Gastroesophageal sphincter (tissue), 4 donors: ENCODE data around the gene CPN2. TPM values are rescaled to one million over a fixed set of nuclear protein-coding genes. Genes with fewer than 3 reads are reported as not detected.

Source experiments
- ATAC-seq: fragments of 150-250 bp; one replicate; pipeline ENCODE4 v1.9.1; 2016; ENCODE audit warnings: mild to moderate bottlenecking, moderate library complexity
- H3K27ac ChIP-seq, 4 donors: fragments of 200-600 bp; sonication (generic) in 3 of 4; 1 replicate in 3 of 4; 2 replicates in 1 of 4; pipeline ENCODE4 v1.5.1; 2016 to 2019
- H3K27me3 ChIP-seq: fragments of 200-600 bp; sonication (generic); one replicate; pipeline ENCODE4 v1.5.1; 2019
- H3K36me3 ChIP-seq, 2 donors: fragments of 200-600 bp; sonication (generic); one replicate each; pipeline ENCODE4 v1.5.1; 2019; ENCODE audit warnings: control low read depth in 1 of 2
- H3K4me1 ChIP-seq, 3 donors: fragments of 200-600 bp; sonication (generic); 1 replicate in 2 of 3; 2 replicates in 1 of 3; pipeline ENCODE4 v1.5.1; 2016 to 2019; ENCODE audit warnings: control low read depth in 2 of 3
- H3K4me3 ChIP-seq, 2 donors: fragments of 200-600 bp; sonication (generic); one replicate each; pipeline ENCODE4 v1.5.1; 2019; ENCODE audit warnings: mild to moderate bottlenecking in 1 of 2, moderate library complexity in 1 of 2
- H3K9me3 ChIP-seq, 3 donors: fragments of 200-600 bp; sonication (generic); one replicate each; pipeline ENCODE4 v1.5.1; 2017 to 2019; ENCODE audit warnings: control low read depth in 2 of 3
- EP300 ChIP-seq: sonication (generic); formaldehyde crosslinking; IDR thresholded peaks from one replicate; pipeline ENCODE4 v1.6.1; 2017; ENCODE audit warnings: antibody characterized with exemption, mild to moderate bottlenecking
- POLR2A ChIP-seq, 2 donors: fragments of 450-650 bp; IDR thresholded peaks; one replicate each; pipeline ENCODE4 v1.6.1; 2017; ENCODE audit warnings: antibody characterized with exemption in 2 of 2, mild to moderate bottlenecking in 2 of 2, moderate library complexity in 1 of 2
- POLR2AphosphoS5 ChIP-seq: sonication (generic); formaldehyde crosslinking; IDR thresholded peaks from one replicate; pipeline ENCODE4 v1.6.1; 2017; ENCODE audit warnings: antibody characterized with exemption
- WGBS, 2 donors: methylation state at CpG; one replicate each; pipeline ENCODE4 v1.1.5; 2018; ENCODE audit warnings: low coverage in 1 of 2; 5-methylcytosine and 5-hydroxymethylcytosine counted together
- total RNA-seq, 4 donors: library from RNA; depleted of rRNA; stranded (reverse); fragments of >200 nt; gene quantifications; one replicate each; pipeline ENCODE4 v1.1.0, GENCODE V29; 2016
- TF ChIP-seq, protein P1 (sequence below), 4 experiments: fragments of 200-600 bp in 2 of 4; fragments of 450-650 bp in 2 of 4; sonication (generic) in 1 of 4; IDR thresholded peaks; one replicate each; pipeline ENCODE4 v1.5.1; 2017 to 2019; ENCODE audit warnings: antibody characterized with exemption in 4 of 4, mild to moderate bottlenecking in 2 of 4, moderate library complexity in 2 of 4

The CPN2 gene
- total RNA-seq, 4 donors from 2014 or later = not detected

DNA sequence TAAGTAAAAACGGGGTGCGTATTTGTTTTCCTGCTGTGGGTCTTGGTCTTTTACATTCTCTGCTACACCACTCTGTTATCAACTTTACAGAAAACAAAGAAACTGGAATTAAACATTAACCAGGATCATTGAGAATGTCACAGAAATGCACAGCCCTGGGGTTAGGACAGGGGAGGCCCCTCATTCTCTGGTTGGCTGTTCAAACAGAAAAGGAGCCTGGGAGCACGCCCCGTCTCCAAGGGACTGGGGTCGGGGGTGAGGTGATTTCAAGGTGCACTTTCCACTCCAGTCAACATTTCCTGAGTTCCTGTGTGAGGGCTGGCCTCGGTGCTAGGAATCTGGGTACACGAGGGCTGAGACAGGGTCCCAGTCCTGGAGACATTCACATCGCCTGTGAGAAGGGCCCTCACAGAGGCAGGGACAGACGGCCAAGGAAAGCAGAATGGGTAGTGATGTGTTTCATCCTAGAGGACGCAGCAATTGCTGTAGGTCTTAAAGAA, 30.3 kb downstream of the CPN2 start:
- WGBS, 2 donors = 85 to 90% methylated on average over 2 to 9 of the region's 10 CpGs
- Histone ChIP-seq H3K9me3 (peaks cover 0 to 19% (median 0%) of the 10 kb centered on the region in 3 donors), H3K36me3 (no peaks in the 10 kb centered on the region), H3K27ac (no peak overlapping the region), H3K27me3 (peaks cover 7% of the 10 kb centered on the region), H3K4me3 (no peak overlapping the region), H3K4me1 (peaks cover 0 to 34% (median 11%) of the 10 kb centered on the region in 3 donors)
- no peak for TF ChIP-seq EP300
- no peak for ATAC-seq

DNA sequence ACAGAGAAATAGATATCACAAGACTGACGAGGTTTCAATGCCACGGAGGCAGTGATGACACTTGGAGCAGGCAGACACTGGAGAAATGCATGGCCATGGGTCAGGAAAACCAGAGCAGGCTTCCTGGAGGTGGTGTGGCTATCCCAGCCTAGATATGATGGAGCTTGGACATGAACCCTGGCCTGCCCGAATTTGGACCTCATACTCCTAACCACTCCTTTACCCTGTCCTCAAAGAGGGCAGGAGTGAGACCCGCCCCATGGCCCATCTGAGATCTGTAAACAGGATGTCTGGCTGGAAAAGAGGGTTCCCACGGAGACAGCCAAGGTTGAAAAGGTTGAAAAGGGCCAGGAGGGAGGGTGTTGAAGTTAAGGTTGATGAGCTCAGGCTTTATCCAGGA, 31.0 kb downstream of the CPN2 start:
- no peak overlapping the region for H3K27ac ChIP-seq
- peaks cover 0 to 41% (median 17%) of the 10 kb centered on the region in 3 donors for H3K4me1 ChIP-seq
- TF ChIP-seq POLR2AphosphoS5 (no peak), POLR2A (IDR thresholded peaks at IDR 0.05) (no peak), EP300 (no peak)
- TF ChIP-seq, protein P1, sequence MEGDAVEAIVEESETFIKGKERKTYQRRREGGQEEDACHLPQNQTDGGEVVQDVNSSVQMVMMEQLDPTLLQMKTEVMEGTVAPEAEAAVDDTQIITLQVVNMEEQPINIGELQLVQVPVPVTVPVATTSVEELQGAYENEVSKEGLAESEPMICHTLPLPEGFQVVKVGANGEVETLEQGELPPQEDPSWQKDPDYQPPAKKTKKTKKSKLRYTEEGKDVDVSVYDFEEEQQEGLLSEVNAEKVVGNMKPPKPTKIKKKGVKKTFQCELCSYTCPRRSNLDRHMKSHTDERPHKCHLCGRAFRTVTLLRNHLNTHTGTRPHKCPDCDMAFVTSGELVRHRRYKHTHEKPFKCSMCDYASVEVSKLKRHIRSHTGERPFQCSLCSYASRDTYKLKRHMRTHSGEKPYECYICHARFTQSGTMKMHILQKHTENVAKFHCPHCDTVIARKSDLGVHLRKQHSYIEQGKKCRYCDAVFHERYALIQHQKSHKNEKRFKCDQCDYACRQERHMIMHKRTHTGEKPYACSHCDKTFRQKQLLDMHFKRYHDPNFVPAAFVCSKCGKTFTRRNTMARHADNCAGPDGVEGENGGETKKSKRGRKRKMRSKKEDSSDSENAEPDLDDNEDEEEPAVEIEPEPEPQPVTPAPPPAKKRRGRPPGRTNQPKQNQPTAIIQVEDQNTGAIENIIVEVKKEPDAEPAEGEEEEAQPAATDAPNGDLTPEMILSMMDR (IDR thresholded peaks at IDR 0.05) = no peak
- H3K4me3 ChIP-seq = no peak overlapping the region
- 72 to 80% methylated on average over 1 to 5 of the region's 5 CpGs for WGBS, 2 donors
- H3K27me3 ChIP-seq = peaks cover 4% of the 10 kb centered on the region
- no peak for ATAC-seq
- H3K9me3 ChIP-seq = peaks cover 0 to 19% (median 0%) of the 10 kb centered on the region in 3 donors
- no peaks in the 10 kb centered on the region for H3K36me3 ChIP-seq

GRCh38 chr3:194318511-194319161, 32.5 kb downstream of the CPN2 start:
- no peak for ATAC-seq
- Histone ChIP-seq H3K27ac (no peak overlapping the region), H3K36me3 (no peaks in the 10 kb centered on the region), H3K9me3 (peaks cover 0 to 19% (median 0%) of the 10 kb centered on the region in 3 donors), H3K4me1 (peaks cover 0 to 45% (median 17%) of the 10 kb centered on the region in 3 donors), H3K27me3 (peaks cover 4% of the 10 kb centered on the region), H3K4me3 (no peak overlapping the region)
- no peak for TF ChIP-seq EP300
- TF ChIP-seq POLR2AphosphoS5 = no peak
- TF ChIP-seq, protein P1 (IDR thresholded peaks at IDR 0.05) = no peak
- no peak for TF ChIP-seq POLR2A (IDR thresholded peaks at IDR 0.05)
- WGBS, 2 donors = 81 to 94% methylated on average over 2 to 3 of the region's 3 CpGs

DNA sequence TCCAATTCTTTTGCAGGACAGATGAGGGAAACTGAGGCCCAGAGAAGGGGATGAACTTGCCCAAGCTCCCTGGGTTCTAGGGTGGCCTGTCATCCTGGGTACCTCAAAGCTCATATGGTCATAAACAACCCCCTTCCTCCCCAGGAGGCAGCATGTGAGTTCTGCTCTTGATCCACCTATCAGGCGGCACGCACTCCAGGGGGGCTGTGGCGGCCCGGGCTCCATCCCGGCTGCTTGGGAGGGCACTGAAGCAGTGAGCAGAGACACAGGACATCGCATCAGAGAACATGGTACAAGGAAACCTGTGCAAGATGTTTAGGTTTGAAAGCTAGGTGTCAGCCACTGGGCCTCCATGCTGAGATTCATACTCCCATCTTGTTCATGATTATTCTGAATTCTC, 34.2 kb downstream of the CPN2 start:
- peaks cover 0 to 46% (median 19%) of the 10 kb centered on the region in 3 donors for H3K4me1 ChIP-seq
- no peak for ATAC-seq

GRCh38 chr3:194315965-194316361, 35.2 kb downstream of the CPN2 start:
- H3K4me3 ChIP-seq = peak overlapping the region in 1 of 2 donors; percentile 53
- peaks cover 0 to 54% (median 19%) of the 10 kb centered on the region in 3 donors for H3K4me1 ChIP-seq
- peak overlapping the region in 2 of 4 donors; percentile 77 to 84 for H3K27ac ChIP-seq
- peaks cover 0 to 19% (median 0%) of the 10 kb centered on the region in 3 donors for H3K9me3 ChIP-seq
- H3K27me3 ChIP-seq = peaks cover 4% of the 10 kb centered on the region
- no peaks in the 10 kb centered on the region for H3K36me3 ChIP-seq
- TF ChIP-seq EP300 (no peak), POLR2AphosphoS5 (no peak), POLR2A (IDR thresholded peaks at IDR 0.05) (no peak)
- TF ChIP-seq, protein P1 (IDR thresholded peaks at IDR 0.05) = no peak
- ATAC-seq = peak; percentile 26
- 21 to 23% methylated on average over 12 to 15 of the region's 17 CpGs for WGBS, 2 donors

More for the DNA sequence above, 34.2 kb downstream of the CPN2 start:
- no peak overlapping the region for H3K27ac ChIP-seq
- H3K27me3 ChIP-seq = peaks cover 4% of the 10 kb centered on the region
- WGBS, 2 donors = 100% methylated on average over 1 of the region's 6 CpGs; no CpG with 5 or more reads in 1 of the 2 donors
- peaks cover 0 to 19% (median 0%) of the 10 kb centered on the region in 3 donors for H3K9me3 ChIP-seq
- H3K4me3 ChIP-seq = no peak overlapping the region
- H3K36me3 ChIP-seq = no peaks in the 10 kb centered on the region
- TF ChIP-seq POLR2A (IDR thresholded peaks at IDR 0.05) = no peak
